Measurements from ENCODE around the gene BTNL8.

DNA sequence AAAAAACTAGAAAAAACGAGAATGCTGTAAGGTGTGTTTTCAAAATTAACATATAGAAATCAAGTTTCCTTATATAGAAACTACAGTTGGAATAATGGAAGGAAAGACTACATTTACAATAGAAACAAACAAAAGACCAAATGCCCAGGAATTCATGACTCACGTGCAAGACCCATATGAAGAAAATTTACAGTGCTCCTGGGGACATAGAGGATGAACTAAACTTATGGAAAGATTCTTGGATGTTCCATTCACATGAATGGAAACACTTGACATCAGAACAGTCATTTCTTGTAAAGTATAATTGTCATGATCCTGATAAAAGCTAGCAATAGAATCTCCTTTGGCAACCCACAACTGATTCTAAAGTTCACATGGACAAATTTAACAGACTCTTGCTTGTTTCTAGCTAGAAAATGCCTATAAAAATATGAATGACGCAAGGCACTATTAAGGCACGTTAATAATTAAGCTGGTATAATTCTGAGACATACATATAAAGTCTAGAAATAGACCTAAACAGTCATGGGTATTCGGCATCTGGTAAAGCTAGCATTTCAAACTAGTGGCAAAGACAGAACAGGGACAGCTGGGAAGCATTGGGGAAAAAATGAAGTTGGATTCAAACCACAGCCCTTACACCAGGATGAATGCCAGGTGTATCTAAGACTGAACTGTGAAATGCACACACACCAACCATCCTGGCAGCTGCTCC is 32.8 kb upstream of the BTNL8 start:
- TF ChIP-seq CREB5 (CRISPR knock-in tag; IDR thresholded peaks at IDR 0.05; ENCODE audit: low read depth) (no peak), TCF4 (CRISPR knock-in tag; IDR thresholded peaks at IDR 0.05; ENCODE audit: borderline replicate concordance) (no peak), TSHZ2 (CRISPR knock-in tag; IDR thresholded peaks at IDR 0.05) (no peak), ZFP30 (CRISPR knock-in tag; IDR thresholded peaks at IDR 0.05) (no peak), PATZ1 (CRISPR knock-in tag; IDR thresholded peaks at IDR 0.05; ENCODE audit: borderline replicate concordance) (no peak), SNAI2 (CRISPR knock-in tag; IDR thresholded peaks at IDR 0.05) (no peak), RARB (CRISPR knock-in tag; IDR thresholded peaks at IDR 0.05) (no peak), ZNF8 (CRISPR knock-in tag; IDR thresholded peaks at IDR 0.05) (no peak), ARNTL (CRISPR knock-in tag; IDR thresholded peaks at IDR 0.05; ENCODE audit: borderline replicate concordance, low read depth) (no peak), PPARA (CRISPR knock-in tag; IDR thresholded peaks at IDR 0.05; ENCODE audit: borderline replicate concordance) (no peak), CSRNP3 (CRISPR knock-in tag; IDR thresholded peaks at IDR 0.05) (no peak), ZFP3 (CRISPR knock-in tag; IDR thresholded peaks at IDR 0.05) (no peak), CSDC2 (CRISPR knock-in tag; IDR thresholded peaks at IDR 0.05) (no peak), ZNF565 (CRISPR knock-in tag; conservative IDR thresholded peaks at IDR 0.05; ENCODE audit: low read depth) (no peak)

Data from SK-N-SH treated with all-trans-retinoic acid at 6 μM for 48 hours (cell line).